Activated naive CD4-positive, alpha-beta T cell treated with anti-CD3 and anti-CD28 coated beads for 36 hours (primary cell): Measurements from ENCODE around the gene C1QA. TPM values are rescaled to one million over a fixed set of nuclear protein-coding genes. Genes with fewer than 3 reads are reported as not detected.
"Not testable (repeated sequence)": the region's sequence is repeated elsewhere in the genome, so short reads cannot be mapped to it uniquely, and the experiment has no call there.

ENCODE experiments used
- CTCF ChIA-PET: fragments of 350-600 bp; sonication (Branson Sonifier 250); formaldehyde crosslinking; loops from one replicate; lab custom pipeline; 2021; ENCODE audit warnings: antibody characterized with exemption; lab: Charles Lee
- DNase-seq: peaks from one replicate; pipeline ENCODE4 v3.0.0-alpha.2; 2020
- H3K27ac Mint-ChIP-seq: one replicate; pipeline ENCODE4 v1.8.0; 2021; ENCODE audit warnings: mild to moderate bottlenecking, mixed read lengths
- H3K27me3 Mint-ChIP-seq: one replicate; pipeline ENCODE4 v1.8.0; 2021; ENCODE audit warnings: low read depth, mixed read lengths
- H3K36me3 Mint-ChIP-seq: one replicate; pipeline ENCODE4 v1.8.0; 2021; ENCODE audit warnings: low read depth, mixed read lengths
- H3K4me1 Mint-ChIP-seq: one replicate; pipeline ENCODE4 v1.8.0; 2021; ENCODE audit warnings: low read depth, mixed read lengths
- H3K4me3 Mint-ChIP-seq: one replicate; pipeline ENCODE4 v1.8.0; 2021; ENCODE audit warnings: mild to moderate bottlenecking, moderate library complexity, mixed read lengths
- H3K9me3 Mint-ChIP-seq: one replicate; pipeline ENCODE4 v1.8.0; 2021; ENCODE audit warnings: mixed read lengths
- intact Hi-C: fragments of 100-400 bp; cut with micrococcal nuclease; formaldehyde crosslinking; loops from one replicate; pipeline ENCODE4 v1.15.1; 2023
- total RNA-seq, 2 experiments: library from RNA; stranded (reverse); gene quantifications; one replicate each; pipeline ENCODE4 v1.2.3, GENCODE V29; 2021

Gene C1QA
- total RNA-seq, 2 experiments from 2014 or later, result not detected

GRCh38 chr1:22651941-22652856 lies 15.8 kb downstream of the C1QA start:
- Mint-ChIP-seq H3K4me3 (no peak overlapping the region), H3K9me3 (no peaks in the 10 kb centered on the region), H3K27me3 (peaks cover 4% of the 10 kb centered on the region), H3K36me3 (no peaks in the 10 kb centered on the region), H3K27ac (no peak overlapping the region), H3K4me1 (no peaks in the 10 kb centered on the region)
- CTCF ChIA-PET, result no interaction called here
- no peak for DNase-seq
- intact Hi-C loops, result no loop called here

GRCh38 chr1:22652881-22653316 lies 16.5 kb downstream of the C1QA start, which contains the start of gene C1QB:
Gene C1QB (plus strand): TSS chr1:22653236. CDS start chr1:22659463, 6,227 bp downstream.
- Mint-ChIP-seq H3K27ac (no peak within 1 kb of the TSS), H3K9me3 (no peaks in the 10 kb centered on the region), H3K36me3 (no peaks in the 10 kb centered on the region), H3K4me1 (no peaks in the 10 kb centered on the region), H3K4me3 (no peak within 1 kb of the TSS), H3K27me3 (peaks cover 3% of the 10 kb centered on the region)
- CTCF ChIA-PET, result no interaction called here
- intact Hi-C loops, result no loop called here
- DNase-seq, result no peak

GRCh38 chr1:22654692-22655091 lies 18.3 kb downstream of the C1QA start:
- Mint-ChIP-seq H3K27me3 (no peaks in the 10 kb centered on the region), H3K27ac (no peak overlapping the region), H3K4me3 (no peak overlapping the region), H3K36me3 (no peaks in the 10 kb centered on the region), H3K9me3 (no peaks in the 10 kb centered on the region), H3K4me1 (no peaks in the 10 kb centered on the region)
- no peak for DNase-seq
- CTCF ChIA-PET, result interaction anchor here (1.8 kb wide), 1 partner anchor 20 kb away, joined by 4 read pairs; no protein-coding TSS in a partner anchor
- intact Hi-C loops, result no loop called here

DNA sequence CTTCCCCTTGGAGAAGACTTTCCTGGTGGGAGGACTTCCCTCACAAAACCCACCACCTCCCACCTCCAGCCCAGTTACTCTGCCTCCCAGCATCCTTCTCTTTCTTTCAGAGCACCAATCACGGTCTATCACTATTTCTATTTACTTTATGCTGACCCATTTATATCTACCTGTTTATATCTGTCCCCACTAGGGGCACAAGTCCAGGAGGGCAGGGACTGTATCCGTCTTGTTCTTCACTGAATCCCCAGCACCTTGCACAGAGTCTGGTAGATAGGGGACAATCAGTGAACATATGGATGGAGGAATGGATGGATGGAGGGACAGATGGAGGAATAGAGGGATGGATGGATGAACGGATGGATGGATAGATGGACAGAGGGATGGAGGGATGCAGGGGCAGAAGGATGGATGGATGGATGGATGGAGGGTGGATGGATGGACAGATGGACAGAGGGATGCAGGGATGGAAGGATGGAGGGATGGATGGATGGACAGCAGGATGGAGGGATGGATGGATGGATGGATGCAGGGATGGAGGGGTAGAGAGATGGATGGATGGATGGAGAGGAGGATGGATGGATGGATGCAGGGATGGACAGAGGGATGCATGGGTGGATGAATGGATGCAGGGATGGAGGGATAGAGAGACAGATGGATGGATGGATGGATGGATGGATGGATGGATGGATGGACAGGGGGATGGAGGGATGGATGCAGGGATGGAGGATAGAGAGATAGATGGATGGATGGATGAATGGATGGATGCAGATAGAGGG lies 22.1 kb downstream of the C1QA start:
- Mint-ChIP-seq H3K27ac (no peak overlapping the region), H3K4me1 (no peaks in the 10 kb centered on the region), H3K27me3 (no peaks in the 10 kb centered on the region), H3K4me3 (no peak overlapping the region), H3K9me3 (no peaks in the 10 kb centered on the region), H3K36me3 (no peaks in the 10 kb centered on the region)
- no peak for DNase-seq
- CTCF ChIA-PET, result no interaction called here
- intact Hi-C loops, result no loop called here

DNA sequence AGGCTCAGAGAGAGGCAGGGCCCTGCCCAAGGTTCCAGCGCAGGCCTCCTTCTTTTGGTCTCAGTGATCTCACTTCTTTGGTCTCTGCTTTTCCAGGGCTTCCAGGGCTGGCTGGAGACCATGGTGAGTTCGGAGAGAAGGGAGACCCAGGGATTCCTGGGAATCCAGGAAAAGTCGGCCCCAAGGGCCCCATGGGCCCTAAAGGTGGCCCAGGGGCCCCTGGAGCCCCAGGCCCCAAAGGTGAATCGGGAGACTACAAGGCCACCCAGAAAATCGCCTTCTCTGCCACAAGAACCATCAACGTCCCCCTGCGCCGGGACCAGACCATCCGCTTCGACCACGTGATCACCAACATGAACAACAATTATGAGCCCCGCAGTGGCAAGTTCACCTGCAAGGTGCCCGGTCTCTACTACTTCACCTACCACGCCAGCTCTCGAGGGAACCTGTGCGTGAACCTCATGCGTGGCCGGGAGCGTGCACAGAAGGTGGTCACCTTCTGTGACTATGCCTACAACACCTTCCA lies 24.4 kb downstream of the C1QA start:
- intact Hi-C loops, result no loop called here
- no peak for DNase-seq
- H3K4me1 Mint-ChIP-seq, result no peaks in the 10 kb centered on the region
- H3K27ac Mint-ChIP-seq, result no peak overlapping the region
- no peaks in the 10 kb centered on the region for H3K27me3 Mint-ChIP-seq
- no peaks in the 10 kb centered on the region for H3K9me3 Mint-ChIP-seq
- H3K4me3 Mint-ChIP-seq, result no peak overlapping the region
- CTCF ChIA-PET, result no interaction called here
- H3K36me3 Mint-ChIP-seq, result no peaks in the 10 kb centered on the region

DNA sequence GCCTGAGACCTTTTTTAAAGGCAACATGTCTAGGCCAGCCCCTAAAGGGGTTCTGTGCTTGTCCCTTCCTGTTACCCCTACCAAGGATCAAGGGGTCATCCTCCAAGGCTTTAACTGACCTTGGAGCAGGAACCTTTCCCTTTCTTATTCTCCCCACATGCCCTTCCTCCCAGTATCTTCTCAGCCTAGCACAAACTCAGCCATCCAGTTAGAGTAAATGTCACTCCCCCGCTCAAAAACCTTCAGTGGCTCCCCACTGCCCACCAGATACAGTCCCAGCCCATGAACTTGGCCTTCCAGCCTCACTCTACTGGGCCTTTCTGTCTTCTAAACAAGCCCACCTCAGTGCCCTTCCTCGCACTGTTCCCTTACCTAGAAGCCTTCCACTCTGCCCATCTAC lies 25.5 kb downstream of the C1QA start:
- intact Hi-C loops, result no loop called here
- Mint-ChIP-seq H3K9me3 (no peaks in the 10 kb centered on the region), H3K4me3 (no peak overlapping the region), H3K4me1 (no peaks in the 10 kb centered on the region), H3K27me3 (no peaks in the 10 kb centered on the region), H3K36me3 (no peaks in the 10 kb centered on the region), H3K27ac (no peak overlapping the region)
- CTCF ChIA-PET, result no interaction called here
- DNase-seq, result no peak

DNA sequence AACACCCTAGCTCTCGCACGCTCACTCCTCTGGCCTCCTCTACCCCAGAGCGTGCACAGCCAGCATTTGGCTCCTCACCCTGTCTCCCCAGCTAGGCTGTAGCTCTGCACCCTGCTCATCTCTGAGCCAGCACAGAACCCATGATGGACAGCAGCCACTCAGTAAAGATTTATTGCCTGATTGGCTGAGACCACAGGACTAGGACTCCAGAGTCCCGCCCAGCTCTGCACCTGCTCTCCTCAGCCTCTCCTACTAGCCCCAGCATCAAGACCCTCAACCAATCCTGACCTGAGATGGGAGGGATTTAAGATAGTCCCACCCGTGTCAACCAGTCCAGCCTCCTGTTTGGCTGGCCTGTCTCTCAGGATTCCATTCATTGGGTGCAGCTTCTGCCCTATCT lies 25.9 kb downstream of the C1QA start:
- Mint-ChIP-seq H3K4me3 (no peak overlapping the region), H3K4me1 (no peaks in the 10 kb centered on the region), H3K27me3 (no peaks in the 10 kb centered on the region), H3K27ac (no peak overlapping the region), H3K9me3 (no peaks in the 10 kb centered on the region), H3K36me3 (no peaks in the 10 kb centered on the region)
- intact Hi-C loops, result no loop called here
- DNase-seq, result no peak
- CTCF ChIA-PET, result no interaction called here

GRCh38 chr1:22662986-22663408 lies 26.6 kb downstream of the C1QA start:
- Mint-ChIP-seq H3K4me1 (no peaks in the 10 kb centered on the region), H3K4me3 (no peak overlapping the region), H3K27me3 (no peaks in the 10 kb centered on the region), H3K27ac (no peak overlapping the region), H3K36me3 (no peaks in the 10 kb centered on the region), H3K9me3 (no peaks in the 10 kb centered on the region)
- CTCF ChIA-PET, result no interaction called here
- intact Hi-C loops, result no loop called here
- no peak for DNase-seq

- H3K27ac Mint-ChIP-seq, result no peak overlapping the region
- H3K27me3 Mint-ChIP-seq, result peaks cover 3% of the 10 kb centered on the region
- H3K9me3 Mint-ChIP-seq, result no peaks in the 10 kb centered on the region
- intact Hi-C loops, result no loop called here
- DNase-seq, result no peak
- H3K4me3 Mint-ChIP-seq, result no peak overlapping the region
- no peaks in the 10 kb centered on the region for H3K36me3 Mint-ChIP-seq
- no peaks in the 10 kb centered on the region for H3K4me1 Mint-ChIP-seq
- CTCF ChIA-PET, result no interaction called here
These were observed 29.3 kb downstream of the C1QA start for GRCh38 chr1:22665752-22666151.

DNA sequence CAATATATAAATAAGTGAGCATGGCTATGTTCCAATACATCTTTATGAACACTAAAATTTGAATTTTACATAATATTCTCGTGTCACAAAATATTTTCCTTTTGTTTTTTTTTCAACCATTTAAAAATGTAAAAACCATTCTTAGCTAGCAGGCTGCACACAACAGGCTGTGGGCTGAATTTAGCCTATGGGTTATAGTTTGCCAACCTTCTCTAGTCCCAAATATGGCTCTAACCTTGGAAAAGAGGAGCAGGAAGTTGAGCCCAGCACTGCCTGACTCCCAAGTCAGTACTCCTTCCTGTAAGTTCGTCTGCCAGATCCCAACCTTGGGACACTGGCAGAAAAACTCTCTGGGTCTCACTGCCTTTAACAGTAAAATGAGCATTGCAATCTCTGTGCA lies 30.0 kb downstream of the C1QA start:
- Mint-ChIP-seq H3K27ac (no peak overlapping the region), H3K4me3 (no peak overlapping the region), H3K36me3 (no peaks in the 10 kb centered on the region), H3K9me3 (no peaks in the 10 kb centered on the region), H3K27me3 (peaks cover 4% of the 10 kb centered on the region), H3K4me1 (no peaks in the 10 kb centered on the region)
- no peak for DNase-seq
- intact Hi-C loops, result no loop called here
- CTCF ChIA-PET, result no interaction called here

- intact Hi-C loops, H3K4me1 Mint-ChIP-seq, H3K9me3 Mint-ChIP-seq, CTCF ChIA-PET, H3K27ac Mint-ChIP-seq, H3K4me3 Mint-ChIP-seq, DNase-seq, H3K36me3 Mint-ChIP-seq: not testable (repeated sequence)
- peaks cover 20% of the 10 kb centered on the region for H3K27me3 Mint-ChIP-seq
These were observed 32.4 kb downstream of the C1QA start for GRCh38 chr1:22668840-22669239.

DNA sequence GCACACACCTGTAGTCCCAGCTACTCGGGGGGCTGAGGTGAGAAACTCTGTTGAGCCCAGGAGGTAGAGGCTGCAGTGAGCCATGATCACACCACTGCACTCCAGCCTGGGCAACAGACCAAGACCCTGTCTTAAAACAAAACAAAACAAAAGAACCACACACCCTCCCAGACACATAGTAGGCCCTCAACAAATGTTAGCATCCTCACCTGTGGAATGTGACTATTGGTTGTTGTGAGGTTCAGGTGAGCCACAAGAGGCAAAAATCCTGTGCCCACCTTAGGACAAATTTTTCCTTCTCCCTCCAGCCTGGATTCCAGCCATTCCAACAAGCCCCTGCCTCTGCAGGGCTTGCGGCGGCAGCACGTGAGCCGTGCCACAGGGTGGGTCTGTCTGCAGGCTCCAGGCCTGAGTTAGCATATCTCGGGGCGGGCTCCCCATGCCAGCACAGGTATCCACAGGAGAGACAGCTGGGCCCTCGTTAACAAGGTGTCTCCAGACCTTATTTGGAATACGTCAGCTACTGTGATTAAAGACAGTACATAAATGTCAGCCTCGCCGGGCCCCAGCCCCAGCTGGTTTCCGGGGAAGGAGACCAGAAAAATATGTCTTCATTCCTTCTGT lies 34.0 kb downstream of the C1QA start:
- intact Hi-C loops, result no loop called here

More for the DNA sequence above, 34.0 kb downstream of the C1QA start:
- Mint-ChIP-seq H3K4me1 (no peaks in the 10 kb centered on the region), H3K4me3 (no peak overlapping the region), H3K27me3 (peaks cover 29% of the 10 kb centered on the region), H3K9me3 (no peaks in the 10 kb centered on the region), H3K36me3 (no peaks in the 10 kb centered on the region), H3K27ac (no peak overlapping the region)
- CTCF ChIA-PET, result interaction anchor here (0.6 kb wide), 1 partner anchor 1302 kb away, joined by 3 read pairs; no protein-coding TSS in a partner anchor
- no peak for DNase-seq
